Kidney epithelial cell (primary cell): ENCODE measurements around the gene MTUS2. TPM values are rescaled to one million over a fixed set of nuclear protein-coding genes. Genes with fewer than 3 reads are reported as not detected.

Experiments
- DNase-seq: peaks from one replicate; pipeline ENCODE4 v3.0.0-alpha.2; 2010; ENCODE audit warnings: low read depth
- H3K27me3 ChIP-seq: 2 replicates; pipeline ENCODE4 v1.6.0; 2011; ENCODE audit warnings: low read length; ENCODE audit not compliant: control insufficient read depth, insufficient read depth
- H3K36me3 ChIP-seq: 2 replicates; pipeline ENCODE4 v1.5.1; 2011; ENCODE audit warnings: low read length; ENCODE audit not compliant: control insufficient read depth, insufficient read depth
- H3K4me3 ChIP-seq: 2 replicates; pipeline ENCODE4 v1.5.1; 2011; ENCODE audit warnings: low read depth, mild to moderate bottlenecking, control low read depth, low read length
- total RNA-seq: library from RNA; depleted of rRNA; stranded (reverse); fragments of >200 nt; gene quantifications from 2 replicates; pipeline ENCODE4 v1.2.3, GENCODE V29; 2015
- TF ChIP-seq, protein P1 (sequence below): IDR thresholded peaks from 2 replicates; pipeline ENCODE4 v1.5.1; 2011; ENCODE audit warnings: mild to moderate bottlenecking, moderate library complexity, low read length, control low read depth, inconsistent platforms; ENCODE audit not compliant: insufficient read depth, poor library complexity, severe bottlenecking

The MTUS2 gene
- total RNA-seq, 1 donor from 2014 or later = 0.25 TPM

DNA sequence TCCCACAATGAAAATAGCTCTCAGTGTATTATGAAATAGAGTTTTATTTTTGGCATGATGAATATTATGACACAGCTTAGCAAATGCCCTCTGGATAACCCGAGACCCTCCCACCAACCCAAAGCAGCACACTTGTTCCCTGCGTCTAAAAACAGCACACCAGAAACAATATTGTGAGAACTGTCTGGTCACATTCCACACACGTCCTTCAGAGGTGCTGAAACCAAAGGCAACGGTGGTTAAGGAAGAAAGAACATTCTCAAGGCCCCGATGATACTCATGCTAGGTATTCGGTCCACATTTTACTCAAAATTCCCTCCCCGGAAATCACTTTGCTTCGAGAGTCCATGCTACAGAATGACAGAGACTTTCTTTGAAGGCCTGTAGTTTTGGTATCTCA, 618.6 kb downstream of the MTUS2 start:
- no peak overlapping the region for H3K4me3 ChIP-seq
- H3K36me3 ChIP-seq = no peaks in the 10 kb centered on the region

DNA sequence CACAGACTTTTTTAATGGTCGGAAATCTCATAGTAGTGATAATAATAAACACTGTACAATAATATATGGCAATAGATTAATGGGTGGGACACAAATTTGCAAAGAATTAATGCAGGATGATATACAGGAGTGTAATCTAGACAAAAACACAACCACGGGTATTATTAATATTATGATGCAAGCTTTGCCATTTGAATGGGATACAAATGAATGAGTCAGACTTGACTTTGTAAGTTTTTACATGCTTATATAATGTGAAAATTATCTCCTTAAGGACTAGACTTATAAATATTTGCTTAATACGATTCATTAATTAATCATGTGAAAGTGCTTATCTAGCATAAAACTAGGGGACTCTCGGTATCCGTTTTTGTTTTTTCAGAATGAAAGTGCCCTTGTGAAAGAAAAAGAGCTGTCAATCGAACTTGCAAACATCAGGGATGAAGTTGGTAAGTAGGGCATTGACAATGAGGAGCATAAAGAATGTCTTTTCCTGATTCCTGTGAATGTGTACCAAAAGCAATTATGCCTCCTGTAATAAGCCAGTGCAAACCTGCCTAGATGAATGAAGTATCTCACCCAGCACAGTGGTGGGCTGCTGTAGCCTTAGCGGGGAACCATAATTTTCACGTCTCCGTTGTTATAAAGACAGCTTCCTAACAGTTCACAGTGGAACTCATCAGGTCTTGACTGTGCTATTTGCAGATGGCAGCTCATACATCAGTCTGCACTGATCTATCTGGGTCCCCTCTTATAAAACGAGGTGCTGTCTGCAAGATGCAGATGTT, 619.7 kb downstream of the MTUS2 start:
- Histone ChIP-seq H3K27me3 (no peaks in the 10 kb centered on the region), H3K36me3 (no peaks in the 10 kb centered on the region), H3K4me3 (no peak overlapping the region)
- TF ChIP-seq, protein P1, sequence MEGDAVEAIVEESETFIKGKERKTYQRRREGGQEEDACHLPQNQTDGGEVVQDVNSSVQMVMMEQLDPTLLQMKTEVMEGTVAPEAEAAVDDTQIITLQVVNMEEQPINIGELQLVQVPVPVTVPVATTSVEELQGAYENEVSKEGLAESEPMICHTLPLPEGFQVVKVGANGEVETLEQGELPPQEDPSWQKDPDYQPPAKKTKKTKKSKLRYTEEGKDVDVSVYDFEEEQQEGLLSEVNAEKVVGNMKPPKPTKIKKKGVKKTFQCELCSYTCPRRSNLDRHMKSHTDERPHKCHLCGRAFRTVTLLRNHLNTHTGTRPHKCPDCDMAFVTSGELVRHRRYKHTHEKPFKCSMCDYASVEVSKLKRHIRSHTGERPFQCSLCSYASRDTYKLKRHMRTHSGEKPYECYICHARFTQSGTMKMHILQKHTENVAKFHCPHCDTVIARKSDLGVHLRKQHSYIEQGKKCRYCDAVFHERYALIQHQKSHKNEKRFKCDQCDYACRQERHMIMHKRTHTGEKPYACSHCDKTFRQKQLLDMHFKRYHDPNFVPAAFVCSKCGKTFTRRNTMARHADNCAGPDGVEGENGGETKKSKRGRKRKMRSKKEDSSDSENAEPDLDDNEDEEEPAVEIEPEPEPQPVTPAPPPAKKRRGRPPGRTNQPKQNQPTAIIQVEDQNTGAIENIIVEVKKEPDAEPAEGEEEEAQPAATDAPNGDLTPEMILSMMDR = no peak
- no peak for DNase-seq

More for the DNA sequence above, 618.6 kb downstream of the MTUS2 start:
- TF ChIP-seq, protein P1 = no peak
- H3K27me3 ChIP-seq = no peaks in the 10 kb centered on the region
- no peak for DNase-seq

DNA sequence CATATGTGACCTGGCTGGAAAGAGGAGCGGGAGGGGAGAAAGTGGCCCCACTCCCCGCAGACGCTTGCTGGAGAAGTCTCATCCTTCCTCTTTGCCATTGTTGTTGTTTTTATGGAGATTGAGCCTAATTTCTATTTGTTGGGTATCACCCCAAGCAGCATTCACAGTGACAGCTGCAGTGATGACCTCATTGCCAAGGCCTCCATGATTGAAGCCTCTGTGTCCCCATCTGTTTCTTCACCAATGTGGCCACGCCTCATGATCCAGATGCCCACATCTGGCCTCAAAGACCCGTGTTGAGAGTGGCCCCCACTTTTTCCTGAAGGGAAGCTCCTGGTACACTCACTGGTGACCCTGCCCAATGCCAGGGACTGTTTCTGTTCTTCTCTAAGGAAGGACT, 621.2 kb downstream of the MTUS2 start:
- Histone ChIP-seq H3K27me3 (no peaks in the 10 kb centered on the region), H3K4me3 (no peak overlapping the region), H3K36me3 (no peaks in the 10 kb centered on the region)
- DNase-seq = no peak
- TF ChIP-seq, protein P1 = no peak

DNA sequence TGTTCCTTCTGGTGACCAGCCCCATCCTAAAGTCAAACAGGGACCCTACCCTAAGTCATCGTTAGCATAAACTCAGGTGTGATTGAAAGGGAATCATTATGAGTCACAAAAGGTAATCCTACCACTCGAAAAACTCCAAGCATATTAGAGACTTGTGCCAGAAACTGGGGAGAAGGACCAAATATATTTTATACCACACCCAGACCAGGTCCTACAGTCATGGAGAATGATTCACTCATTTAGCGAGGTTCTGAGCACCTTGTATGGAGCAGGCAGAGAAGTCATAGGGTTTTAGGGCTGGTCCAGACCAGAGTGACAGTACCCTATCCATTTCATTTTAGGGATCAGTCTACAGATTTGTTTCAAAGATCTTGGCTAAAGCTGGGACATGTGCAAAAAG, 625.9 kb downstream of the MTUS2 start:
- no peaks in the 10 kb centered on the region for H3K36me3 ChIP-seq
- no peak for DNase-seq
- H3K27me3 ChIP-seq = no peaks in the 10 kb centered on the region
- no peak overlapping the region for H3K4me3 ChIP-seq
- TF ChIP-seq, protein P1 = no peak

DNA sequence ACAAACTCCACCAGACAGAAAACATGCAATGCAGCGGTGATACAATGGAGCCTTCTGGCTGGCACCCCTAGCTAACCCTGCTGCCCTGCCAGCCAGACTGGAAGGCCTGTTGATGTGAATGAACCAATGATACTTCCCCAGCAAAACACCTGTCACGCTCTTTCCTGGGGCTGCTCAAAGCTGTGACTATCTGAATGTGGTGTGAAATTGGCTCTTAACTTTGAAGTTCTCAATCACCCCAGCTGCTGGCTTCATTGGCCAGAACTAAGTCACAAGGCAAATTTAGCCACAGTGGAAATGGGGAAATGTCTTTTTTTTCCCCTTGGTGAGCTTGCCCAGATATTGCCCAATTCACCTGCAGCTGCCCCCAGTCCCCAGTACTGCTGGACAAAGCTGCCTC, 628.0 kb downstream of the MTUS2 start:
- no peaks in the 10 kb centered on the region for H3K27me3 ChIP-seq
- no peak for DNase-seq
- H3K36me3 ChIP-seq = no peaks in the 10 kb centered on the region
- TF ChIP-seq, protein P1 = no peak
- H3K4me3 ChIP-seq = no peak overlapping the region

DNA sequence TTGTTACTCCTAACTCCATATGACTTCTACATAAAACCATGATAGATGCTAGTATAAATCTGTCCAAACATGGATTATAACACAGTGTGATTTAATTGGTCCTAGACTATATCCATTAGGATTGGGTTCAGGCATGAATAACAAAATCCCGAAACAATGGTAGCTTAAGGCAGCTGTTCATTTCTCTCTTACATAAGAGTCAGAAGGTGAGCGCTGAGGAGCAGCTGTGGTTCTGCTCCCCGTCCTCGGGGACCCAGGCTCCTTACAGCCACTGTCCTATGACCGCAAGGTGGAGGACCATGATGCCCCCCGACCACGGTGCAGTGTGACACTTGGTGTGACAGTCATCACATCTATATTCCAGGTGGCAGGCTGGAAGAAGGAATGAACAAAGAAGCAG, 629.6 kb downstream of the MTUS2 start:
- TF ChIP-seq, protein P1 = no peak
- no peaks in the 10 kb centered on the region for H3K27me3 ChIP-seq
- no peak overlapping the region for H3K4me3 ChIP-seq
- no peaks in the 10 kb centered on the region for H3K36me3 ChIP-seq
- DNase-seq = no peak
